Mammary epithelial cell (primary cell): ENCODE data around the gene PARD3.

Experiments used
- EZH2 ChIP-seq: IDR thresholded peaks from 2 replicates; pipeline ENCODE4 v1.6.1; 2012; ENCODE audit warnings: low read length, inconsistent platforms, borderline replicate concordance
- TF ChIP-seq, protein P1 (sequence below), 2 donors: IDR thresholded peaks in 1 of 2; conservative IDR thresholded peaks in 1 of 2; 2 replicates each; pipeline ENCODE4 v1.5.1; 2011 to 2012; ENCODE audit warnings: inconsistent platforms in 2 of 2, low read length in 2 of 2, mild to moderate bottlenecking in 2 of 2, control low read depth in 1 of 2, low read depth in 1 of 2; ENCODE audit not compliant: insufficient read depth in 1 of 2; ENCODE audit errors: extremely low read depth in 1 of 2

DNA sequence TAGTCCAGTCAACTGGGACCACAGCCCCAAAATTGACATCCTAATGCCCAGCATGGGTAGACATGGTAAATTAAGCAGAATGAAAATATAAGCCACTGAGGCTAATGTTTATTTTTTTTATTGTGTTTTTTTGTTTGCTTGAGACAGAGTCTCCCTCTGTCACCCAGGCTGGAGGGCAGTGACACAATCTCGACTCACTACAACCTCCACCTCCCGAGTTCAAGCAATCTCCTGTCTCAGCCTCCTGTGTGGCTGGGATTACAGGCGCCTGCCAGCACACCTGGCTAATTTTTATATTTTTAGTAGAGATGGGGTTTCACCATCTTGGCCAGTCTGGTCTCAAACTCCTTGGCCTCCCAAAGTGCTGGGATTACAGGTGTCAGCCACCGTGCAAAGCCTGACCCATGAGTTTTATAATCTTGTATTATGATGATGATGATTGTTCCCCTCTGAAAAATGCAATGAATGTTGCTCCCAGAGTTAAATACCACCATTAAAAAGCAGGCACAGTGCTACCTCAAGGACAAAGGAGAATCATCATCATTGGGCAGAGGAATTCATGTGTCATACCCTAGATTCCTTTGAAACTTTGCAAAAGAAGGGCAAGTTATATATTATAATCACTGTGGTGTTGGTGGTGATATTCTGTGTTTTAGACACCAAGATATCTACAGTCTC is 228.0 kb downstream of the PARD3 start:
- TF ChIP-seq, protein P1, sequence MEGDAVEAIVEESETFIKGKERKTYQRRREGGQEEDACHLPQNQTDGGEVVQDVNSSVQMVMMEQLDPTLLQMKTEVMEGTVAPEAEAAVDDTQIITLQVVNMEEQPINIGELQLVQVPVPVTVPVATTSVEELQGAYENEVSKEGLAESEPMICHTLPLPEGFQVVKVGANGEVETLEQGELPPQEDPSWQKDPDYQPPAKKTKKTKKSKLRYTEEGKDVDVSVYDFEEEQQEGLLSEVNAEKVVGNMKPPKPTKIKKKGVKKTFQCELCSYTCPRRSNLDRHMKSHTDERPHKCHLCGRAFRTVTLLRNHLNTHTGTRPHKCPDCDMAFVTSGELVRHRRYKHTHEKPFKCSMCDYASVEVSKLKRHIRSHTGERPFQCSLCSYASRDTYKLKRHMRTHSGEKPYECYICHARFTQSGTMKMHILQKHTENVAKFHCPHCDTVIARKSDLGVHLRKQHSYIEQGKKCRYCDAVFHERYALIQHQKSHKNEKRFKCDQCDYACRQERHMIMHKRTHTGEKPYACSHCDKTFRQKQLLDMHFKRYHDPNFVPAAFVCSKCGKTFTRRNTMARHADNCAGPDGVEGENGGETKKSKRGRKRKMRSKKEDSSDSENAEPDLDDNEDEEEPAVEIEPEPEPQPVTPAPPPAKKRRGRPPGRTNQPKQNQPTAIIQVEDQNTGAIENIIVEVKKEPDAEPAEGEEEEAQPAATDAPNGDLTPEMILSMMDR (conservative IDR thresholded peaks at IDR 0.05 in 1 of 2, IDR thresholded peaks at IDR 0.05 in 1 of 2; ENCODE audit: extremely low read depth in 1 of 2, insufficient read depth in 1 of 2, low read depth in 1 of 2, low read length in 2 of 2), result no peak
- TF ChIP-seq EZH2, result no peak
